A549 (cell line): ENCODE data around the gene HOMER1.

ENCODE experiments used
- CHD2 ChIP-seq: fragments of 150-350 bp; IDR thresholded peaks from 2 replicates; pipeline ENCODE4 v1.6.1; 2014; ENCODE audit warnings: low read length; ENCODE audit not compliant: partially characterized antibody
- EP300 ChIP-seq, 2 experiments: fragments of >200 bp; sonication (Bioruptor Twin); formaldehyde crosslinking; IDR thresholded peaks; 2 replicates in 1 of 2; 3 replicates in 1 of 2; pipeline ENCODE4 v1.6.1; 2016 to 2017
- ESRRA ChIP-seq: fragments of 150-350 bp; IDR thresholded peaks from 2 replicates; pipeline ENCODE4 v1.6.1; 2014; ENCODE audit warnings: mild to moderate bottlenecking, low read length, borderline replicate concordance
- HDAC2 ChIP-seq: fragments of 200-600 bp; sonication (generic); IDR thresholded peaks from 2 replicates; pipeline ENCODE4 v1.6.1; 2016
- POLR2A ChIP-seq: IDR thresholded peaks from 2 replicates; pipeline ENCODE4 v1.6.1; 2012; ENCODE audit warnings: mild to moderate bottlenecking, low read length
- ZFP36 ChIP-seq: fragments of 450-650 bp; IDR thresholded peaks from 2 replicates; pipeline ENCODE4 v1.6.1; 2014; ENCODE audit warnings: borderline replicate concordance; ENCODE audit not compliant: partially characterized antibody
- TF ChIP-seq, protein P1 (sequence below): fragments of >200 bp; sonication (Bioruptor Twin); formaldehyde crosslinking; IDR thresholded peaks from 3 replicates; pipeline ENCODE4 v1.5.1; 2016
- TF ChIP-seq, protein P2 (sequence below): fragments of 200-600 bp; sonication (generic); IDR thresholded peaks from 2 replicates; pipeline ENCODE4 v1.6.1; 2016; ENCODE audit warnings: antibody characterized with exemption, mild to moderate bottlenecking, moderate library complexity
- TF ChIP-seq, protein P3 (sequence below): IDR thresholded peaks from 2 replicates; pipeline ENCODE4 v1.6.1; 2012

DNA sequence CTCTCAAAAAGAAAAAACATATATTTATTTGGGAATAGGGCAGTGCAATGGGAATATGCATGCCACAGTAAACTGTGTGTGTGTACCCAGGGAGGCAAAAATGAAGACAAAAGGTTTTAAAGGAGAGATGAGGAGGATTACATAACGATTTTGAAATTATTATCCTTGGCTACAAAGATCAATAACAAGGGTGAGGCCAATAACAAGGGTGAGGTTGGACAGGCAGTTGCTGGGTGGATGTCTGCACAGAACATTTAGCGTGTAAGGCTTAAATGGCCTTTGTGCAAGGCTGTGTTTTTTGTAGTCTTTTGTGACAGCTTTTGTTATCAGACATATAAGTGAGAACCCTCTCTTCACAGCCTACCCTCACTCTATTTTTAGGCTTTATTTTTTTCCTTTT, 164.1 kb downstream of the HOMER1 start:
- TF ChIP-seq ZFP36 (no peak), ESRRA (no peak), HDAC2 (no peak), EP300 (IDR thresholded peaks at IDR 0.05) (no peak), CHD2 (no peak), POLR2A (no peak)
- TF ChIP-seq, protein P1, sequence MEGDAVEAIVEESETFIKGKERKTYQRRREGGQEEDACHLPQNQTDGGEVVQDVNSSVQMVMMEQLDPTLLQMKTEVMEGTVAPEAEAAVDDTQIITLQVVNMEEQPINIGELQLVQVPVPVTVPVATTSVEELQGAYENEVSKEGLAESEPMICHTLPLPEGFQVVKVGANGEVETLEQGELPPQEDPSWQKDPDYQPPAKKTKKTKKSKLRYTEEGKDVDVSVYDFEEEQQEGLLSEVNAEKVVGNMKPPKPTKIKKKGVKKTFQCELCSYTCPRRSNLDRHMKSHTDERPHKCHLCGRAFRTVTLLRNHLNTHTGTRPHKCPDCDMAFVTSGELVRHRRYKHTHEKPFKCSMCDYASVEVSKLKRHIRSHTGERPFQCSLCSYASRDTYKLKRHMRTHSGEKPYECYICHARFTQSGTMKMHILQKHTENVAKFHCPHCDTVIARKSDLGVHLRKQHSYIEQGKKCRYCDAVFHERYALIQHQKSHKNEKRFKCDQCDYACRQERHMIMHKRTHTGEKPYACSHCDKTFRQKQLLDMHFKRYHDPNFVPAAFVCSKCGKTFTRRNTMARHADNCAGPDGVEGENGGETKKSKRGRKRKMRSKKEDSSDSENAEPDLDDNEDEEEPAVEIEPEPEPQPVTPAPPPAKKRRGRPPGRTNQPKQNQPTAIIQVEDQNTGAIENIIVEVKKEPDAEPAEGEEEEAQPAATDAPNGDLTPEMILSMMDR: no peak
- TF ChIP-seq, protein P2, sequence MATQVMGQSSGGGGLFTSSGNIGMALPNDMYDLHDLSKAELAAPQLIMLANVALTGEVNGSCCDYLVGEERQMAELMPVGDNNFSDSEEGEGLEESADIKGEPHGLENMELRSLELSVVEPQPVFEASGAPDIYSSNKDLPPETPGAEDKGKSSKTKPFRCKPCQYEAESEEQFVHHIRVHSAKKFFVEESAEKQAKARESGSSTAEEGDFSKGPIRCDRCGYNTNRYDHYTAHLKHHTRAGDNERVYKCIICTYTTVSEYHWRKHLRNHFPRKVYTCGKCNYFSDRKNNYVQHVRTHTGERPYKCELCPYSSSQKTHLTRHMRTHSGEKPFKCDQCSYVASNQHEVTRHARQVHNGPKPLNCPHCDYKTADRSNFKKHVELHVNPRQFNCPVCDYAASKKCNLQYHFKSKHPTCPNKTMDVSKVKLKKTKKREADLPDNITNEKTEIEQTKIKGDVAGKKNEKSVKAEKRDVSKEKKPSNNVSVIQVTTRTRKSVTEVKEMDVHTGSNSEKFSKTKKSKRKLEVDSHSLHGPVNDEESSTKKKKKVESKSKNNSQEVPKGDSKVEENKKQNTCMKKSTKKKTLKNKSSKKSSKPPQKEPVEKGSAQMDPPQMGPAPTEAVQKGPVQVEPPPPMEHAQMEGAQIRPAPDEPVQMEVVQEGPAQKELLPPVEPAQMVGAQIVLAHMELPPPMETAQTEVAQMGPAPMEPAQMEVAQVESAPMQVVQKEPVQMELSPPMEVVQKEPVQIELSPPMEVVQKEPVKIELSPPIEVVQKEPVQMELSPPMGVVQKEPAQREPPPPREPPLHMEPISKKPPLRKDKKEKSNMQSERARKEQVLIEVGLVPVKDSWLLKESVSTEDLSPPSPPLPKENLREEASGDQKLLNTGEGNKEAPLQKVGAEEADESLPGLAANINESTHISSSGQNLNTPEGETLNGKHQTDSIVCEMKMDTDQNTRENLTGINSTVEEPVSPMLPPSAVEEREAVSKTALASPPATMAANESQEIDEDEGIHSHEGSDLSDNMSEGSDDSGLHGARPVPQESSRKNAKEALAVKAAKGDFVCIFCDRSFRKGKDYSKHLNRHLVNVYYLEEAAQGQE: no peak
- TF ChIP-seq, protein P3, sequence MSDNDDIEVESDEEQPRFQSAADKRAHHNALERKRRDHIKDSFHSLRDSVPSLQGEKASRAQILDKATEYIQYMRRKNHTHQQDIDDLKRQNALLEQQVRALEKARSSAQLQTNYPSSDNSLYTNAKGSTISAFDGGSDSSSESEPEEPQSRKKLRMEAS: no peak
